MM.1S (cell line): ENCODE measurements around the gene FAM181A.
A peak's percentile ranks its signal among the peaks of the same experiment; 100 is the strongest.

ENCODE experiments used
- DNase-seq: peaks from one replicate; pipeline ENCODE4 v3.0.0-alpha.2; 2015
- H2AFZ ChIP-seq: fragments of 300-600 bp; sonication (generic); 2 replicates; pipeline ENCODE4 v1.6.0; 2016; ENCODE audit warnings: antibody characterized with exemption, low read length
- H3F3A ChIP-seq: fragments of 300-600 bp; sonication (generic); 2 replicates; pipeline ENCODE4 v1.6.1; 2016; ENCODE audit warnings: mild to moderate bottlenecking, antibody characterized with exemption, low read length, moderate library complexity, mixed read lengths; ENCODE audit not compliant: insufficient read depth
- H3K27ac ChIP-seq: fragments of 300-600 bp; sonication (generic); 2 replicates; pipeline ENCODE4 v1.5.1; 2016; ENCODE audit warnings: mild to moderate bottlenecking, low read length
- H3K27me3 ChIP-seq: fragments of 300-600 bp; sonication (generic); replicated peaks from 2 replicates; pipeline ENCODE4 v1.6.0; 2016; ENCODE audit warnings: low read length; ENCODE audit not compliant: insufficient read depth
- H3K36me3 ChIP-seq: fragments of 300-600 bp; sonication (generic); replicated peaks from 2 replicates; pipeline ENCODE4 v1.6.1; 2016; ENCODE audit warnings: mild to moderate bottlenecking, low read length, mixed read lengths; ENCODE audit not compliant: insufficient read depth
- H3K4me1 ChIP-seq: fragments of 300-600 bp; sonication (generic); 2 replicates; pipeline ENCODE4 v1.6.1; 2016; ENCODE audit warnings: low read length, mixed read lengths
- H3K4me2 ChIP-seq: fragments of 300-600 bp; sonication (generic); 2 replicates; pipeline ENCODE4 v1.6.0; 2016; ENCODE audit warnings: low read depth, low read length
- H3K4me3 ChIP-seq: fragments of 300-600 bp; sonication (generic); 2 replicates; pipeline ENCODE4 v1.5.1; 2016; ENCODE audit warnings: low read length, mixed read lengths
- H3K79me2 ChIP-seq: fragments of 300-600 bp; sonication (generic); 2 replicates; pipeline ENCODE4 v1.6.1; 2016; ENCODE audit warnings: mixed run types, low read length, mixed read lengths
- H3K9ac ChIP-seq: fragments of 300-600 bp; sonication (generic); 2 replicates; pipeline ENCODE4 v1.6.1; 2016; ENCODE audit warnings: low read length, mixed read lengths
- H3K9me2 ChIP-seq: fragments of 300-600 bp; sonication (generic); replicated peaks from 2 replicates; pipeline ENCODE4 v1.6.1; 2016; ENCODE audit warnings: mild to moderate bottlenecking, low read length, mixed read lengths; ENCODE audit not compliant: insufficient read depth
- H3K9me3 ChIP-seq: fragments of 300-600 bp; sonication (generic); replicated peaks from 2 replicates; pipeline ENCODE4 v1.6.1; 2016; ENCODE audit warnings: mild to moderate bottlenecking, low read length, mixed read lengths; ENCODE audit not compliant: insufficient read depth
- H4K20me1 ChIP-seq: fragments of 300-600 bp; sonication (generic); 2 replicates; pipeline ENCODE4 v1.6.1; 2016; ENCODE audit warnings: mild to moderate bottlenecking, low read length, moderate library complexity, mixed read lengths; ENCODE audit not compliant: insufficient read depth
- EZH2 ChIP-seq: fragments of 300-600 bp; sonication (generic); optimal IDR thresholded peaks from 2 replicates; pipeline ENCODE3; 2017; ENCODE audit warnings: low read depth, mild to moderate bottlenecking, antibody characterized with exemption, low read length, mixed read lengths
- EZH2phosphoT487 ChIP-seq: fragments of 300-600 bp; sonication (generic); IDR thresholded peaks from 2 replicates; pipeline ENCODE4 v1.6.1; 2018; ENCODE audit warnings: antibody characterized with exemption, low read length
- TF ChIP-seq, protein P1 (sequence below): fragments of 300-600 bp; sonication (generic); IDR thresholded peaks from 2 replicates; pipeline ENCODE4 v1.5.1; 2016; ENCODE audit warnings: antibody characterized with exemption, low read length, mixed read lengths

Gene FAM181A

DNA sequence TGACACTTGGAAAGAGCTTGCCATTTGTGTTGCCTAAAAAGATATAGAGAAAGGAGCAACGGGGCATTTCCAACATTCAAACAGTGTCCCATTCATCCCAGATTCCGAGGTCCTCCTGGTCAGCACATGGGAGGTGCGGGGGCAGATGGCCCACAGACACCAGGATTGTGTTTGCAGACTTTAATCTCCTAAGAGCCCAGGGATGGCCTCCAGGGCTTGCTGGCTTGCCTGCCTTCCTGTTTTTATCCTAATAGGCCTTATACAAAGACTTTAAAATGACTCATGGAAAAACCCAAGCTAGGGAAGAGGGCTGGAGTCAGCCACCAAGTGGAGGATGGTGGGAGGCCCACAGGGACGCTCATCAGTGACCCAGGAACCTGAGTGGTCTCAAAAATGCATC is 21.5 kb upstream of the FAM181A start:
- Histone ChIP-seq H3K4me3 (no peak overlapping the region), H3K9me3 (no peaks in the 10 kb centered on the region), H3K4me2 (no peak overlapping the region), H3F3A (no peaks in the 10 kb centered on the region), H3K9ac (no peak overlapping the region), H3K27ac (no peak overlapping the region), H3K27me3 (no peaks in the 10 kb centered on the region), H3K9me2 (no peaks in the 10 kb centered on the region), H3K36me3 (no peaks in the 10 kb centered on the region), H2AFZ (no peak overlapping the region), H3K4me1 (no peaks in the 10 kb centered on the region), H4K20me1 (no peaks in the 10 kb centered on the region), H3K79me2 (no peaks in the 10 kb centered on the region)
- DNase-seq = no peak
- TF ChIP-seq, protein P1, sequence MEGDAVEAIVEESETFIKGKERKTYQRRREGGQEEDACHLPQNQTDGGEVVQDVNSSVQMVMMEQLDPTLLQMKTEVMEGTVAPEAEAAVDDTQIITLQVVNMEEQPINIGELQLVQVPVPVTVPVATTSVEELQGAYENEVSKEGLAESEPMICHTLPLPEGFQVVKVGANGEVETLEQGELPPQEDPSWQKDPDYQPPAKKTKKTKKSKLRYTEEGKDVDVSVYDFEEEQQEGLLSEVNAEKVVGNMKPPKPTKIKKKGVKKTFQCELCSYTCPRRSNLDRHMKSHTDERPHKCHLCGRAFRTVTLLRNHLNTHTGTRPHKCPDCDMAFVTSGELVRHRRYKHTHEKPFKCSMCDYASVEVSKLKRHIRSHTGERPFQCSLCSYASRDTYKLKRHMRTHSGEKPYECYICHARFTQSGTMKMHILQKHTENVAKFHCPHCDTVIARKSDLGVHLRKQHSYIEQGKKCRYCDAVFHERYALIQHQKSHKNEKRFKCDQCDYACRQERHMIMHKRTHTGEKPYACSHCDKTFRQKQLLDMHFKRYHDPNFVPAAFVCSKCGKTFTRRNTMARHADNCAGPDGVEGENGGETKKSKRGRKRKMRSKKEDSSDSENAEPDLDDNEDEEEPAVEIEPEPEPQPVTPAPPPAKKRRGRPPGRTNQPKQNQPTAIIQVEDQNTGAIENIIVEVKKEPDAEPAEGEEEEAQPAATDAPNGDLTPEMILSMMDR = no peak
- TF ChIP-seq EZH2 = no peak
- TF ChIP-seq EZH2phosphoT487 = no peak

DNA sequence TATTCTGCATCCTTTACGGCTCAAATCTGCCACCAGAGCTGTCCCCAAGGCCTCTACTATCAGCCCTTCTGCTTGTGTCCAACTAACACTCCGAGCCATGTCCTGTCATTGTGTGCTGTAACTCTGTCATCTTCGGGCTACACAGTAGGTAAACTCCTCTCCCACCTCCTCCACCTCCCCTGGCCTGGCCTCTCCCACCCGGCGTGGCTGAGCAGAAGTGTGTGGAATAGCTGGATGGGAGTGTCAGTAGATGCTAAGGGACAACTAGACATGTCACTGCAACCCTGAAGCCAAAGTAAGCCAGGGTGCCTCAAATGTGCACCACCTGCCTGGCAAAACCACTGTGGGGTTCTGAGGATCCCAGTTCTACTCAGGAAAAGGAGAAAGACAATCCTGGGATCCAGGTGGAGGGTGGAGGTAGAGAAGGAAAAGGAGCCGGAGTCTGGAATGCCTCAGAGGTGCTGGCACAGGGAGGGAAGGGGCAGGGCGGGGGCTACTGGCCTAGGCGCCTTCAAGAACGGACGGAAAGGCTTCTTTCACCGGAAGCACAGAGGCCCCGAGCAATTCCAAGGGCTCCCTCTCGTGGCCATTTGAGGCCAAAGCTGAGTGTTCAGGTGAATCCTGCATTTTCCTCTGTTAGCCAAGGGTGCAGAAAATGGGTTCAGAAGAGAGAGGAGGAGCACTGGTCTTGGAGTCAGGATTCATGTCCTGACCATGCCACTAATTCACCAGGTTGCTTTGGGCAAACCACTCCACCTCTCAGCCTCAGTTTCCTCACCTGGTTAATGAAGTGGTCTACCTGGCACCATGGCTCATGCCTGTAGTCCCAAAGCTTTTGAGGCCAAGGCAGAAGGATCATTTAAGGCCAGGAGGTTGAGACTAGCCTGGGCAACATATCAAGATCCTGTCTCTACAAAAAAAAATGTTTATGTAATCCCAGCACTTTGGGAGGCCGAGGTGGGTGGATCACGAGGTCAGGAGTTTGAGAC is 20.5 kb upstream of the FAM181A start:
- H3K4me2 ChIP-seq = no peak overlapping the region
- DNase-seq = peak; percentile 59
- H3K9ac ChIP-seq = no peak overlapping the region
- H3K4me3 ChIP-seq = no peak overlapping the region
- no peaks in the 10 kb centered on the region for H3K9me2 ChIP-seq
- H3K27me3 ChIP-seq = no peaks in the 10 kb centered on the region
- H2AFZ ChIP-seq = peak overlapping the region; percentile 70
- no peak overlapping the region for H3K27ac ChIP-seq
- H4K20me1 ChIP-seq = no peaks in the 10 kb centered on the region
- no peaks in the 10 kb centered on the region for H3K4me1 ChIP-seq
- TF ChIP-seq EZH2 (no peak), EZH2phosphoT487 (no peak)
- TF ChIP-seq, protein P1 = peak; percentile 57
- H3K36me3 ChIP-seq = no peaks in the 10 kb centered on the region
- H3F3A ChIP-seq = no peaks in the 10 kb centered on the region
- H3K9me3 ChIP-seq = no peaks in the 10 kb centered on the region
- no peaks in the 10 kb centered on the region for H3K79me2 ChIP-seq

DNA sequence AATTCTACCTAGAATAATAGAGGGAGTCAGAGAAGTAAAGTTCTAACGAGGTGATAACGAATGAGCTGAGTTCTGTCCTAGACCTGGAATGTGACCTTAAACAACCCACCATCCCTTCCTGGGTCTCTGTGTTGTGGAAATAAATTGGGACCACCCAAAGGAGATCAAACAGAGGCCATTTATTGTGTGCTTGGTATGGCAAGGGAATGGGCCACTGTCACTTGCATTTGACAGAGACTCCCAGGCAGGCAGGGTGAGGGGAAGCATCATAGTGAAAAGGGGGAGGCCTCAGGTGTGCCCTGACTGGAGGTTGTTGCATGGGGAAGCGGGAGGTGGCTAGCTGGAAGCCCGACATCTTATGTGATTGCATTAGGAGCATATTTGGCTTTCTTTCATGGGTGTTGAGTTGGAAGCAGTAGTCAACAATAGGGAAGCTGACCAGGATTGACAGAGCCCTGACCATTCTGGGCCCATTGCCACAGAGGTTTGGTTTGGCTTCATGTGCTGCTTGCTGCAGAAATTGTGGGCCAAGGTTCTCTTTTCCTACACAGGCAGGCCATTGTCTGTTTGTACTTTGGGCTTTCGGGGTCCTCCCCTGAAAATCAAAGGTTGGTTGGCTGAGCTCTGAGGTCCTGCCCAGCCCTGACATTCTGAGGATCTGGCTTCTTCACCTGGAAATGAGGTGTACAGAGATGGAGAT is 17.6 kb upstream of the FAM181A start:
- H3K36me3 ChIP-seq = no peaks in the 10 kb centered on the region
- no peak overlapping the region for H3K9ac ChIP-seq
- H3K4me2 ChIP-seq = no peak overlapping the region
- H4K20me1 ChIP-seq = no peaks in the 10 kb centered on the region
- H3K9me3 ChIP-seq = no peaks in the 10 kb centered on the region
- no peaks in the 10 kb centered on the region for H3K4me1 ChIP-seq
- TF ChIP-seq EZH2phosphoT487 (no peak), EZH2 (no peak)
- TF ChIP-seq, protein P1 = no peak
- H3K27ac ChIP-seq = no peak overlapping the region
- H3F3A ChIP-seq = no peaks in the 10 kb centered on the region
- H3K79me2 ChIP-seq = no peaks in the 10 kb centered on the region
- no peak overlapping the region for H2AFZ ChIP-seq
- H3K27me3 ChIP-seq = no peaks in the 10 kb centered on the region
- no peak overlapping the region for H3K4me3 ChIP-seq
- no peaks in the 10 kb centered on the region for H3K9me2 ChIP-seq
- no peak for DNase-seq
